ENCODE measurements around the gene DNAH14.

The DNAH14 gene

DNA sequence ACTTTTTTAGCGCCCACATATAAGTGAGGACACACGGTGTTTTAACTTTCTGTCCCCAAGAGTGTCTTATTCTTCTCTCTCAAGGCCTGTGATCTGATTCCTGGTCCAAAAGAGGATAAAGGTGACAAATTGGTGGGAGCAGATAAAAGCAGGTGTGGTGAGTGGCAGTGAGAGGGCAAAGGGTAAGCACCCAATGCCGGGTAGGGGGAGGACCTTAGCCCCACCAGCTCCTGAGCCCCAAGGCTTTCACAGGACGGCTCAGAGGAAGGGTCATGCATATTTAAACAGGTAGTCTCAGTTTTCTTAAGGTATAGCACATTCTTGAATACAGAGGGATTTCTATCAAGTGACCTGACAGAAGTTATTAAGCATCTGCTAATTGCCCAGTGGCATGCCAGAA lies 478.8 kb downstream of the DNAH14 start:
- no peak for DNase-seq (ENCODE audit: low spot score)

DNA sequence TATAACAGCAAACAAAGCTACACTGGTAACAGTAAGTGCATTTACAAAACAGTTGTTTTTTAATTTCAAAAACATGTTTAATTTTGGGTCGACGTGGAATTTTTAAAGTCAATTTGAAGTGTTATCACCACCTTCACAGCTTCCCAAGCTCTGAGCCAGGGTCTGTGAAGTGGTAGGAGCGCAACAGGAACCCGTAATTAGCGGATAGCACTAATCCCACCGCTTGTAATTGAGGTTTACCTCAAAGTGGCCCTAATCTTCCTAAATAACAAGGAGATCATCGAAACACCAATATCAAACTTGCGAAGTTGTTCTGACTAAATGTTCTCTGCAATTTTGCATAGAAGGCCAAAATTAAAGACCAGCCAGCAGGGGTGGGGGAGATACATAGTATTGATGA lies 479.6 kb downstream of the DNAH14 start:
- DNase-seq (ENCODE audit: low spot score), result no peak

DNA sequence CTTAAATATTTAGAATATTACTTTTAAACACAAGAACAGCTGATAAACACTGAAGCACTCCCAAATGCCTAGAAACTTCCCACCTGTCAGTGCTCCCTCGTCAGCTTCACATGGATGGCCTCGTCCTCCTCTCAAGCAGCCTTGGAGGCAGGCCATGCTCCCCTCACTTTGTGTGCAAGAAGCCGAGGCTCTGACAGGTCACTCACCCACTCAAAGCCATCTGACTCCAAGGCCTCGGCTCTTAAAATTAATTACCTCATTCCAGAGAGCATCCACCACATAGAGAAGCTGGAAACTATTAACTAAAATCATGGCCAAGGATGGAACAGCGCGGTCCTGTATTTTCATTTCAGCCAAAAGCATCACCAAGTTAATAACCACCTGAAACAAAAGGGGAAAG lies 480.6 kb downstream of the DNAH14 start:
- no peak for DNase-seq (ENCODE audit: low spot score)

DNA sequence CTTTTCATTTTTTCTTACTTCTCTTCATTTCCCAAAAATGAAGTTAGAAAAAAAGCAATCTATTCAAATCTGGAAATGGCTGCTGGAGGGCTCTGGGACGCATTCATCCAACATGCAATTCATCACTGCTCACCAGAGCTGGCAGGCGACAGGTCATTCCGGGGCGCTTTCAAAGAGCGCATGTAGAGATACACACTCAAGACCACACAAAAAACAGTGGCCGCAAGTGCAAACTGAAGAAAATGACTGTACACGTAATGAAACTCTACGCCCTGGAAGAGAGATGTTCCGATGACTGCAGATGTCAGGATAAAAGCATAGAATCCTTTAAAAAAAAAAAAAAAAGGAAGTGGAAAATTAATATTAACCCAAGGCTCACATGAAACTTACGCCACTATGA lies 482.8 kb downstream of the DNAH14 start:
- DNase-seq (ENCODE audit: low spot score), result no peak

DNA sequence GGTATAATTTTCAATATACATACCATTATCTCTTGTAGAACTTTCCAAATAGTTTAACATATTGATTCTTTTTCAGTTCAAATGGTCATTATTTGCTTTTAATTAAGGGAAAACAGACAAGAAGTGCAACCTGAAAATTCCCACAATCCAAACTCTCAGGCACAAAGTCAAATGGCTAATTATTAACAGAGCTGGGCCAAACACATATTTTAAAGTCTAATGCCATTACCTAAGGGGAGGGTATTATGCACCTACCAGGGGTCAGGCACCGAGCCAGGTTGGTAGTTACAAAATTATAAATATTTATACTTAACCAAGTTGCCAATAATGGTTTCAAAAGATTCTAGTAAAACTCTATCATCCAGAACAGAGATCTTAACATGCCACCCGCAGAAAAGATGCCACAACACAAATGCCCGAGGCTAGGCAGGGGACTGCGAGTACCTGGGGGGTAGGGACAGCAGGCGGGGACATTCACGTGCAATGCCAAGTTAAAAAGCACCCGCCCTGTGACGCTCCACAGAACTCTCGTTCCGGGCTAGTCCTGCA lies 483.4 kb downstream of the DNAH14 start:
- DNase-seq (ENCODE audit: low spot score), result no peak

DNA sequence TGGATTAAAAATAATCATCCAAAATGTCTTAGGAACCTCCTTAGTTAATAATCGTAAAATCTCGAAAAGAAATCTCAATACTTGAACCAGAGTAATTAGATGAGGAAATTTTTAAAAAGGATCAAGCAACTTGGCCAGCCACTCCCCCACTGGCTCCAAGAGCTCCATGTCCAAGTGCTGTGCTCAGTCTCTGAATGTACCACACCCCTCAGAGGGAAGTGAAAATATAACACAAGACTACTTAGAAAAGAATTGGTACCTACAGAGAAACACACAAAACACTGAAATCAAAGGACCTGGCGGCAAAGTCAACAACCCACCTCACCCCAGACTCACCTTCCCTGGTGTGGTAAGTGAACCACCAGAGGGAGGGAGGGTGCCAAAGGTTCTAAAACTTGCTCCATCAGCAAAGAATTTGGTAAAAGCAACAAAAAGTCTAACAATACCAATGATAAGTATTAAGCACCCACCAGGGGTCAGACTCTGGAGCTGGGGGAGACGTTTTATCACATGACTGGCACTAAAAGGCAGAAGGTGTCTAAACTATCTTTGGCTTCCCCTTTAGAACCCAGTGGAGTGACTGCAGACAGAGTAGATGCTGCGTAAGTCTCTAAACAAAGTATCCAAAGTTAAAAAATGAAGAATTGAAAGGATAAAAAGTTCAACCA lies 484.4 kb downstream of the DNAH14 start:
- no peak for DNase-seq (ENCODE audit: low spot score)

DNA sequence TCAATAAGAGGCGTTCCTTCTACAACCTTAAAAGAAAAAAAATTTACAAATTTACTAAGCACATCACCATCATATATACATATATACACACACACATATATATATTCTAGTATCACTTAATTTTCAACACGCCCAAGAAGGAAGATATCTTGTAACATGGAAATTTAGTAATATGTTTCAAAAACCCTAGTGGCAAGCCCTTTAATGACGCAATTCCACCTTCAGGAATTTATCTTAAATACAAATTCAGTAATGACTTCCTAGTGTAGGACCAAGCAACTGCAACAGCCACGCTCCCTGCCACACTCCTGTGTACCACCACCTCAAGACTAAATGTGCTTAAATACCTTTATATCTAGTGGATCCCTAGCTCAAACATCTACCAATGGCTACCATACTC lies 485.8 kb downstream of the DNAH14 start:
- DNase-seq (ENCODE audit: low spot score), result no peak

DNA sequence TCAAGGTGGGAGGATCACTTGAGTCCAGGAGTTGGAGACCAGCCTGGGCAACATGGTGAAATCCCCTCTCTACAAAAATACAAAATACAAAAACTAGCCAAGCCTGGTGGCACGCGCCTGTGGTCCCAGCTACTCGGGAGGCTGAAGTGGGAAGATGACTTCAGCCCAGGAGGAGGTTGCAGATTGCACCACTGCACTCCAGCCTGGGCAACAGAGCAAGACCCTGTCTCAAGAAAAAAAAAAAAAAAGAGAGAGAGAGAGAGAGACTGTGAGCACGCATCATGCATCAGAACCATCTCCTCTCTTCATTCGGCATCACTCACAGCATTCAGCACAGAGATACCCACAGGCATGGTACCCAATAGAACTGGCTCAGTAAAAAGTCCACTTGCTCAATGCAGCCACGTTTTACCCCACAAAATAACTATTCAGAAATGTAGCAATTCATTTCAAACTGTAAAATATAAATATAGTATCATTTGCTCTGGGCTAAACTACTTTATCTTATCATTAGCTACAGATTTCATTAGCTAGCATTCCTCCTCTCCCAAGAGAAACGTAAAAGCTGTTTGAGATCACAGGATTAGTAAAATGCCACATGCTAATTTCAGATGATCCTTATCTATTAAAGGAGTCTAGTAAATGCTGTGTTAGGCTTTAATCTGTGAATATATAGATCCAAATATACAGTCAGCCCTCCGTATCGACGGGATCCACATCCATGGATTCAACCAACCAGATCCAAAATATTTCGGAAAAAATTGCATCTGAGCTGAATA lies 486.7 kb downstream of the DNAH14 start:
- DNase-seq (ENCODE audit: low spot score), result no peak

DNA sequence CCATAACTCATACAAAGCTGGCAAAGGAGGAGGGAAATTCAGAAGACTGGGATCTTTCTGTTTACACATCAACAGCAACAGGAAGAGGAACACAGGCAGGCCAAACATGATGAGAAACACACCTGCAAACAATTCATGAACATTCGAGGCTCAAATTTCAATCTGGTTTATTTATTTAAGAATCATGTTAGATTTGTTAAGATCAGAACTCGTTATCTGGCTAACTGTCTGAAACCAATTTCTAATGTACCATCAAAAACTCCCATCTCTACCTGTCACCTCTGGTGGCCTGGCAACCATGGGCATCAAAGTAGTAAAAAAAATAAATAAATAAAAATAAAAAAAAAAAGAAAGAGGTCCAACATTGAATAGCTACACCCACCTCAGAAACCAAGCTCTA lies 488.6 kb downstream of the DNAH14 start:
- DNase-seq (ENCODE audit: low spot score), result no peak

DNA sequence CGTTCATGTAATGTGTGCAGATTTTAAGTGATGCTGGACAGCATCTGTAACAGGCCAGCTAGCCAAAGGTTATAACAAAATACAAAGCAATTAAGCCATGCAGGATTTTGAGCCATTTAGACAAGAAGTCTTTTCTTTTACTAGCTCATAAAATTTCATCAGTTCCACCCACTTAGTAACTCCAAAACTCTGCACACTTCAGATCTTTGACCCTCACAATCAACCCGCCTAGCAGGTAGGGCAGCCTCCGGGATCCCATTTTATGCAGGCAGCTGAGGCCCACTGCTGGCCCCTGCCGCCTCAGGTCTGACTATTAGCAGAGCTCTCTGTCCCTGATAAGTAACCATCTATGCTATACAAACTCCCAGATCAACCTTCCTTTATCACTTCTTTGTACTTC lies 489.1 kb downstream of the DNAH14 start:
- DNase-seq (ENCODE audit: low spot score), result no peak

DNA sequence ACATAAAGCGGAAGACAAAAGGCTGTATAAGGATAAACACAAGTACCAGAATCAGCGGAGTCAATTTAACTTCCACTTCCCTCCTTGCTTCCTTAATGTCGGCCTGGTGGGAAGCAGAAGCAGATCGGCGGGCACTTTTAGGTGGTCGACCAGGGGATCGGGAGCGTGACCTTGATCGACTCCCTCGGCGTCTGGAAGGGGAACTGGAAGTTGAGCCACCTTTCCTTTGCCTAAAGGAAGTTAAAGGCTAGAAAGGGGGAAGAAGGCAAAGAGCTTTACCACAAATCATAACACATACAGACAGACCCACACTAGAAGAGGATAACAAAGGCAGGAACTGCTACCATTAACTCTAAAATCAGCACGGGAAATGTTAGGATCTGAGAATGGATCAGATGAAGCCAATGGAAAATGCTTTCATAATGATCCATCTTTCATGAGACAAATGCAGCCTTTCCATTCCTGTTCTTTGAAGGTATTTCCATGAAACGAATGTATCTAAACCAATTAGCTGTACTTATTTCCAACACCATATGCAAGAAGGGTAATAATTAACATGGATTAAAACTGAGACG lies 492.6 kb downstream of the DNAH14 start:
- no peak for DNase-seq (ENCODE audit: low spot score)

DNA sequence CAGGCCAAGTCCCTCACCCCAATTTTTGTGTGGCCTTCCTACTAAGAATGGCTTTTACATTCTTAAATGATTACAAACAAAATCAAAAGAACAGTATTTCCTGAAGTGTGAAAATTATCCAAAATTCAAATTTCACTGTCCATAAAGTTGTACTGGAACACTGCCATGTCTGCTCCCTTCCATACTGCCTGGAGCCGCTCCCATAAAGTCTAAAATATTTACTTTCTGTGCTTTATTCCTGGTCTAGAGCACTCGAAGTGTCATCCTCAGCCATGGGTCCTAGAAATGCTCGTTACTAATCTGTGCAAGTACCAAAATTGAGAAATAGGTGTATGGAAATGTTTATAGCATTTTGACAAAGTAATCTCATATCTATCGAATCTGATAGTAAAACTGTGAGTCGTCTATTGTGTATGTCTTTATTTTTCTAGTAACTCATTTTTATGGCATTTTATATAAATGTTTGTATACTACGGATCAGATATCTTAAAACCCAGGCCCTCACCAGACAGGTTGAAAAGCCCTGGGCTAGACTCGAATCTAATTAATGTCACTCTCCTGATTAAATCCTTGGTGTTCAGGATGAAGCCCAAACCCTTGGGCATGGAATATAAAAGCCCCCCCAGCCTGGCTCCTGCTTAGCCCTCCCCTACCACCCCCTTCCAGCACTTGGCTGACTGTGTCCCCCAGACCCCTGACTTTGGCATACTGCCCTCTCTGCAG lies 493.5 kb downstream of the DNAH14 start:
- no peak for DNase-seq (ENCODE audit: low spot score)

DNA sequence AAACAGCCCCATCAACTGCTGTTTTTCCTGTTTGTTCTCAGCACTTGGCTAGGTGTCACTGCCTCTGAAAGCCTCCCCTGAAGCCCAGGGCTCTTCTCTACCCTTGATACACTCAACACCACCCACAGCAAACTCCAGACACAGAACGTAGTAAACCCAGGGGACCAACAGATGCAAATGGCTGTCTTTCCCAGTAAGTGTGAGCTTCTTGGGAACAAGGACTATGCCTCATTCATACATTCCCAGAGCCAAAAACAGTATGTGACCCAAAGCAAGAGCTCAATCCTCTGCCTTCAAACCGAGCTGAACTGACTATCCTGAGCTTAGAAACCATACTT lies 494.0 kb downstream of the DNAH14 start:
- no peak for DNase-seq (ENCODE audit: low spot score)

DNA sequence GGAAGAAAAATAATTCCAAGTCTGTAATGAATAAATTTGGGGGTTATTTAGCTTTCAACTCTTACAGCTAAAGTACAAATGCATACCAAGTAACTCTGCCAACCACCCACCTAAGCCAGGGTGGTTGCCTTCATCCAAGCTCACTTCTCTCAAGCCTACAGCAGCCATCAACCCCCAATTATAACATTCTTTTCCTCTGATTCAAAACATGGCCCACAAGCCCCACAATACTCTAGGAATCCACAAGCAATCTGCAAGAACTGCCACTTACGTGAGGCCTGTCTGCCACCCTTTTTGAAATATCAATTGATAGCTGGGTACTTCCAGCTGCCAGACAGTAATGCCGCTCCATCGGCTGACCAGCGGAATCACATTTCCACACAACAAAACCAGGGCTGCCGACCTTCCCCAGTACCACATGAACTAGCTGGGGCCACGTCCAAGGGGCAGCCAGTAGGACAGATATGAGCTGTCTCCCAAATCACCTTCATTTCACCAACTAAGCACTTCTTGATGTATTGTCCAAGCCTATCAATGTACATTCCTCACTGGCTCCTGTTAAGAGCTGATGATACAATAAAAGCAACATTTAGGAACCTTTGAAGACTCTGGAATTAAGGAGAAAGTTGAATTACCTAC lies 495.2 kb downstream of the DNAH14 start:
- DNase-seq (ENCODE audit: low spot score), result peak; percentile 63

DNA sequence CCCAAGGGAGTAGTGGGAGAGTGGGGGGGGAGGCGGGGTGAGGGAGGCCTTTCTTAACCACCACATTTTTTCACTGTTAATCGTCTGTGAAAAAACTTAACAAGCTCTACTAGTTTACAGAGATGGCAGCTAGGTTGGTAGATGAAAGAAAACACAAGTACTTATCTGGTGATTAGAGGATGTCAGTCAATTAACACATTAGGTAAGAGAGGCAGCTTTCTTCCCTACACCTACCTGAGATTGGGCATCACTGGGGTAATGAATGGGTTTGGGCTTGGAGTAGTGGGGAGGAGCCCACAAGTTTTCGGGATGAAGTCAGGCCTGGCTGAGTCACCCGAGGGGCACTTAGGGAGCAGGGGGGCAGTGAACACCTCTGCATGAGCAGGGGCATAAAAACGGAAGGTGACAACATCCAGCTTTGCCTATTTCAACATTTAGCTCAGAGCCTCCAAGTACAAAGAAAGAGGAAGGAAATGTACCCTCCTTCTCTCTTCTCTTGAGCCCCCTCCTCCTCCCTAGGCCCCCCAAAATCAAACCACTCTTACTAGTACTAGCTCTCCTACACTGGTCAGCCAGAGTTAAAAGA lies 495.8 kb downstream of the DNAH14 start:
- DNase-seq (ENCODE audit: low spot score), result peak; percentile 39

DNA sequence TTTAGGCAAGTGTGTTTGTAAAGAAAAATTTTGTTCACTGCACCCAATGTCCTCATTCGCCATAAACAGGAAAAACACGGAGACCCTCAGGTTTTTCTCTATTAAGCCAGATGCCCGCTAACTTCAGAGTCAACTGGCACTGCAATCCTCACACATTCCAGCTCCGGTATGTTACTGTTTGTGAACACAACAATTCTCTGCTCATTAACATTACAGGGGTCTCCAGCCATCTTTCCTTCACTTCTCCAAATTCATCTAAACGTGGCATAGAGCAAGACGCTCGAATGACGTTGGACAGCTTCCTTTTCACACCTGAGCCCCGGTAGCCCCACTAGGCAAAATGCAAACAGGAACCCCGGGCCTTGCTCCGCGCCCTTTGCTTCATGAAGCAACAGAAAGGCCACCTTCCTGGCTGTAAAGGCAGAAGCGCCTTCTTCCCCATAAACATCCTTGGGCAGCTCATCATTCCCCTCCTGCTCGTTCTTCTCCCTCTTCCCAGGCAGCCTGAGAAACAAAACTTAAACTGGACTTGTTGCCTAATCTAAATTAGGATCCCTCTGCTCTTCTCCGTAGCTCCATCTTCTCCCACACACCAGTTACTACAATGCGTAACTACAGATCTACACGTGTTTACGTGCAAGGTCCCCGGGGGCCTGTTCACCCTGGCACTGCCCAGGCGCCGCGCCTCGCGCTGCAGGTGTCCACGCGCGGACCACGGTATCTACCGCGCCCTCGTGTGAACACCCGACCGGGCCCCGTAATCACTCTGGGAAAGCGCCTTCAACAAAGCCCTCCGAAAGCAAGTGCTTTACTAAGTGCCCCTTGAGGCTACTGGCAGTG lies 497.1 kb downstream of the DNAH14 start:
- peak; percentile 37 for DNase-seq (ENCODE audit: low spot score)

DNA sequence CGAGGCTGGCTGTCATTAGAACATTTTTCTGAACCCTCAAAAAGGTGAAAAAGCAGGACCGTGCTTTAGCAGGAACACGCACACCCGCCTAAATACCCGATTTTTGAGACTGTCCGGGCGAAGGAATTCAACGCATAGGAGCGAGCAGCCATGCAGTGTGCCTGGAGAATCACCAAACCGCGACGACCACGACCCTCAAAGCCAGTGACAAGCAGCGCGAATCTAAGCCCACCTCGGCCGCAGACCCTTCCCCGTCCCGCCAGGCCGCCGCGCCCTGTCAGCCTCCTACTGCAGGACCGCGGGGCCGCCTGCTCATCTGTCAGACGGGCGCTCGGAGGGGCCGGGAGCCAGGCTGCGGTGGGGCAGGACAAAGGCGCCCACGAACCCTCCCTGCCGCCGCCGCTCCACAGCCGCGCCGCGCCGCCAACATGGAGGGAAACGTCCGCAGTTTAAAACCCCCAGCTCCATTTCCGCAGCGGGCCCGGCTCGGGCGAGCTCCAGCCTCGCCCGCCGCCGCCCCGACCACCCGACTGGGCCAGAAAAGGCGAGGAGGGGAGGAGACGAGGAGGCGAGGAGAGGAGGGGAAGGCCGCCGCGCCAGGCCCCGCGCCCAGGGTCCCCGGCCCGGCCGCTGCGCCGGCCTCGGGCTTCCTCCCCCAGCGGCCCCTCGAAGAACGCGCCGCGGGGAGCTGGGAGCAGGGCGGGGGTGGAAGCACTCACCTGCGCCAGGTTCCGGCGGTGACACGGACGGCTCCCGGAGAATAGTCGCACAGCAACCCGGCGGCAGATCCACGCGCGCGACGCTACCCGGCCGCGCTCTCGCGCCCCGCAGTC lies 498.0 kb downstream of the DNAH14 start, which contains the start of gene LBR:
Gene LBR (minus strand): TSS at position 804 of the 833 bp plus-strand sequence. CDS start 3,963 bp downstream, outside the sequence.
- DNase-seq (ENCODE audit: low spot score), result peak; percentile 74

DNA sequence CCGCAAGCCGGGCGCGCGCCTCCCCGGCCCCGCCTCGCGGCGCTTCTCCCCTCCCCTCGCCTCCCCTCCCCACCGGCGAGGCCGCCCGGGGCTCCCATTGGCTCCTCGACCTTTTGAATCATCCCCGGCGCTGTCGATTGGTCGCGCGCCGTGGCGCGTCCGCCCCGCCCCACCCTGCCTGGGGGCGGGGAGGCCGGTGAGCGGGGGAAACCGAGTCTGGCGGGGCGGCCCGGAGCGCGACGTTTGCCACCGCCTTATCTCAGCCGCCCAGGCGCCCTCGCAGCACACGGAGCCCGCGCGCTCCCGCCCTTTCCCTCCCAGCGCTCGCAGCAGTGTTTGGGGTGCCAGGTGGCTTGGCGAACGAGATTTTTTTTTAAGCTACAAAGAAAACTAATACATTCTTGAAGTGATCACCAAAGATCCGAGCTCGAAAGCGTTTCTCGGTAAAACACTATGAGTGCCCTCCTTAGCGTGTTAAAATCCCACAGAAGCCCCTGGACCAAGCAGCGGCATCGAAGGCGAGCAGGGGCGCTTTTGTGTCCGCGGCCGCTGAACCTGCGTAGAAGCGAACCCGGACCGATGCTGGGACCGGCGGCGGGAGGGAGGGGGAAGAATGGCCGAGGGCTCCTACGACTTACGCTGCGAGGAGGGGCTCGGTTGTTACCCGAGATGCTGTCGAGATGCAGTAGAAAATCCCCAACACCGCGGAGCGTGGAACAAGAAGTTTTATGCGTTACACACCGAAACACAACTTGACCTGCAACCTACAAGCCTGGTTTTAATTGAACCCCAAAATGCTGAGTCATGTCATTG lies 498.8 kb downstream of the DNAH14 start:
- peak; percentile 99 for DNase-seq (ENCODE audit: low spot score)
